ENCODE data around the gene ZBTB7A.

ZBTB7A gene

GRCh38 chr19:4108767-4109625, 42.3 kb upstream of the ZBTB7A start:
- no peak overlapping the region for H4K8ac ChIP-seq (ENCODE audit: low read depth, low read length)
- H3K14ac ChIP-seq (ENCODE audit: low read length), result no peak overlapping the region
- H2BK5ac ChIP-seq (ENCODE audit: low read length), result no peak overlapping the region
- H3K9ac ChIP-seq (ENCODE audit: low read depth, low read length, poor library complexity), result peak overlapping the region; percentile 34
- H3K4me3 ChIP-seq (ENCODE audit: low read length in 2 of 2), result no peak overlapping the region
- WGBS, 2 donors (ENCODE audit: extremely low coverage in 2 of 2, insufficient read length in 2 of 2, insufficient replicate concordance in 1 of 2), result no CpG with 5 or more reads among the region's 35 CpGs
- H3K4ac ChIP-seq (ENCODE audit: low read length), result no peak overlapping the region
- H2AFZ ChIP-seq (ENCODE audit: low read length), result no peak overlapping the region
- no peak overlapping the region for H3K23ac ChIP-seq (ENCODE audit: low read depth, low read length, poor library complexity)
- H4K91ac ChIP-seq (ENCODE audit: low read depth, low read length, poor library complexity), result no peak overlapping the region
- H3K36me3 ChIP-seq (replicated peaks in 1 of 2; ENCODE audit: control insufficient read depth in 2 of 2, insufficient read depth in 2 of 2, low read length in 2 of 2), result peaks cover 60 to 88% of the 10 kb centered on the region in 2 donors
- H3K18ac ChIP-seq (ENCODE audit: low read length), result no peak overlapping the region
- H2AK5ac ChIP-seq (ENCODE audit: low read depth, low read length), result no peak overlapping the region
- no peak overlapping the region for H2BK120ac ChIP-seq (ENCODE audit: low read depth, low read length)
- H3K79me1 ChIP-seq (ENCODE audit: low read depth, low read length), result peaks cover 9% of the 10 kb centered on the region
- no peaks in the 10 kb centered on the region for H3K9me3 ChIP-seq (replicated peaks in 1 of 2; ENCODE audit: control insufficient read depth in 2 of 2, insufficient read depth in 1 of 2, low read depth in 1 of 2, low read length in 2 of 2)
- no peaks in the 10 kb centered on the region for H3K4me1 ChIP-seq (ENCODE audit: control insufficient read depth in 2 of 2, insufficient read depth in 1 of 2, low read depth in 1 of 2, low read length in 2 of 2)
- DNase-seq (ENCODE audit: low spot score), result no peak
- H2BK15ac ChIP-seq (ENCODE audit: low read length), result no peak overlapping the region
- H2BK12ac ChIP-seq (ENCODE audit: low read length), result no peak overlapping the region
- no peak overlapping the region for H3K27ac ChIP-seq (replicated peaks; ENCODE audit: low read length)
- no peak overlapping the region for H3K4me2 ChIP-seq (ENCODE audit: insufficient read depth, low read length, poor library complexity, severe bottlenecking)
- no peaks in the 10 kb centered on the region for H3K27me3 ChIP-seq (ENCODE audit: control insufficient read depth in 3 of 3, insufficient read depth in 3 of 3, low read depth in 1 of 3, low read length in 3 of 3)

GRCh38 chr19:4103080-4103433, 36.4 kb upstream of the ZBTB7A start:
- no peak overlapping the region for H3K27ac ChIP-seq (replicated peaks; ENCODE audit: low read length)
- no peak overlapping the region for H3K9ac ChIP-seq (ENCODE audit: low read depth, low read length, poor library complexity)
- no peaks in the 10 kb centered on the region for H3K9me3 ChIP-seq (replicated peaks in 1 of 2; ENCODE audit: control insufficient read depth in 2 of 2, insufficient read depth in 1 of 2, low read depth in 1 of 2, low read length in 2 of 2)
- no peak for DNase-seq (ENCODE audit: low spot score)
- H3K4me2 ChIP-seq (ENCODE audit: insufficient read depth, low read length, poor library complexity, severe bottlenecking), result no peak overlapping the region
- H3K27me3 ChIP-seq (ENCODE audit: control insufficient read depth in 3 of 3, insufficient read depth in 3 of 3, low read depth in 1 of 3, low read length in 3 of 3), result no peaks in the 10 kb centered on the region
- H2BK15ac ChIP-seq (ENCODE audit: low read length), result no peak overlapping the region
- H3K79me1 ChIP-seq (ENCODE audit: low read depth, low read length), result peaks cover 4% of the 10 kb centered on the region
- H2BK120ac ChIP-seq (ENCODE audit: low read depth, low read length), result no peak overlapping the region
- H3K4ac ChIP-seq (ENCODE audit: low read length), result no peak overlapping the region
- peak overlapping the region; percentile 20 for H3K23ac ChIP-seq (ENCODE audit: low read depth, low read length, poor library complexity)
- no peak overlapping the region for H3K14ac ChIP-seq (ENCODE audit: low read length)
- H2AFZ ChIP-seq (ENCODE audit: low read length), result no peak overlapping the region
- H2BK5ac ChIP-seq (ENCODE audit: low read length), result no peak overlapping the region
- H3K4me1 ChIP-seq (ENCODE audit: control insufficient read depth in 2 of 2, insufficient read depth in 1 of 2, low read depth in 1 of 2, low read length in 2 of 2), result no peaks in the 10 kb centered on the region
- no peak overlapping the region for H3K18ac ChIP-seq (ENCODE audit: low read length)
- peaks cover 54 to 89% of the 10 kb centered on the region in 2 donors for H3K36me3 ChIP-seq (replicated peaks in 1 of 2; ENCODE audit: control insufficient read depth in 2 of 2, insufficient read depth in 2 of 2, low read length in 2 of 2)
- H2BK12ac ChIP-seq (ENCODE audit: low read length), result no peak overlapping the region
- no peak overlapping the region for H3K4me3 ChIP-seq (ENCODE audit: low read length in 2 of 2)
- no peak overlapping the region for H4K8ac ChIP-seq (ENCODE audit: low read depth, low read length)
- no CpG with 5 or more reads among the region's 9 CpGs for WGBS, 2 donors (ENCODE audit: extremely low coverage in 2 of 2, insufficient read length in 2 of 2, insufficient replicate concordance in 1 of 2)
- no peak overlapping the region for H2AK5ac ChIP-seq (ENCODE audit: low read depth, low read length)
- H4K91ac ChIP-seq (ENCODE audit: low read depth, low read length, poor library complexity), result no peak overlapping the region

- no peak for DNase-seq (ENCODE audit: low spot score)
- no peak overlapping the region for H3K18ac ChIP-seq (ENCODE audit: low read length)
- H3K4me2 ChIP-seq (ENCODE audit: insufficient read depth, low read length, poor library complexity, severe bottlenecking), result no peak overlapping the region
- no peaks in the 10 kb centered on the region for H3K27me3 ChIP-seq (ENCODE audit: control insufficient read depth in 3 of 3, insufficient read depth in 3 of 3, low read depth in 1 of 3, low read length in 3 of 3)
- no peak overlapping the region for H2BK120ac ChIP-seq (ENCODE audit: low read depth, low read length)
- peak overlapping the region; percentile 20 for H3K23ac ChIP-seq (ENCODE audit: low read depth, low read length, poor library complexity)
- H3K27ac ChIP-seq (replicated peaks; ENCODE audit: low read length), result no peak overlapping the region
- H4K8ac ChIP-seq (ENCODE audit: low read depth, low read length), result no peak overlapping the region
- peaks cover 3% of the 10 kb centered on the region for H3K79me1 ChIP-seq (ENCODE audit: low read depth, low read length)
- no peak overlapping the region for H3K4me3 ChIP-seq (ENCODE audit: low read length in 2 of 2)
- H2BK12ac ChIP-seq (ENCODE audit: low read length), result peak overlapping the region; percentile 41
- WGBS, 2 donors (ENCODE audit: extremely low coverage in 2 of 2, insufficient read length in 2 of 2, insufficient replicate concordance in 1 of 2), result no CpG with 5 or more reads among the region's 53 CpGs
- no peak overlapping the region for H3K4ac ChIP-seq (ENCODE audit: low read length)
- no peak overlapping the region for H2BK15ac ChIP-seq (ENCODE audit: low read length)
- H2AFZ ChIP-seq (ENCODE audit: low read length), result no peak overlapping the region
- no peaks in the 10 kb centered on the region for H3K9me3 ChIP-seq (replicated peaks in 1 of 2; ENCODE audit: control insufficient read depth in 2 of 2, insufficient read depth in 1 of 2, low read depth in 1 of 2, low read length in 2 of 2)
- no peak overlapping the region for H2BK5ac ChIP-seq (ENCODE audit: low read length)
- H3K4me1 ChIP-seq (ENCODE audit: control insufficient read depth in 2 of 2, insufficient read depth in 1 of 2, low read depth in 1 of 2, low read length in 2 of 2), result no peaks in the 10 kb centered on the region
- H3K14ac ChIP-seq (ENCODE audit: low read length), result no peak overlapping the region
- no peak overlapping the region for H2AK5ac ChIP-seq (ENCODE audit: low read depth, low read length)
- peaks cover 52 to 89% of the 10 kb centered on the region in 2 donors for H3K36me3 ChIP-seq (replicated peaks in 1 of 2; ENCODE audit: control insufficient read depth in 2 of 2, insufficient read depth in 2 of 2, low read length in 2 of 2)
- H3K9ac ChIP-seq (ENCODE audit: low read depth, low read length, poor library complexity), result no peak overlapping the region
- no peak overlapping the region for H4K91ac ChIP-seq (ENCODE audit: low read depth, low read length, poor library complexity)
Measured at GRCh38 chr19:4102339-4103079, 35.8 kb upstream of the ZBTB7A start.

GRCh38 chr19:4101496-4101770, 34.7 kb upstream of the ZBTB7A start:
- H3K4me3 ChIP-seq (ENCODE audit: low read length in 2 of 2), result no peak overlapping the region
- peaks cover 0 to 2% of the 10 kb centered on the region in 2 donors for H3K9me3 ChIP-seq (replicated peaks in 1 of 2; ENCODE audit: control insufficient read depth in 2 of 2, insufficient read depth in 1 of 2, low read depth in 1 of 2, low read length in 2 of 2)
- no peaks in the 10 kb centered on the region for H3K79me1 ChIP-seq (ENCODE audit: low read depth, low read length)
- H2AK5ac ChIP-seq (ENCODE audit: low read depth, low read length), result no peak overlapping the region
- H3K4me2 ChIP-seq (ENCODE audit: insufficient read depth, low read length, poor library complexity, severe bottlenecking), result no peak overlapping the region
- no peak overlapping the region for H3K27ac ChIP-seq (replicated peaks; ENCODE audit: low read length)
- no peak overlapping the region for H3K23ac ChIP-seq (ENCODE audit: low read depth, low read length, poor library complexity)
- no peaks in the 10 kb centered on the region for H3K4me1 ChIP-seq (ENCODE audit: control insufficient read depth in 2 of 2, insufficient read depth in 1 of 2, low read depth in 1 of 2, low read length in 2 of 2)
- H3K4ac ChIP-seq (ENCODE audit: low read length), result no peak overlapping the region
- H2AFZ ChIP-seq (ENCODE audit: low read length), result no peak overlapping the region
- no peak overlapping the region for H2BK120ac ChIP-seq (ENCODE audit: low read depth, low read length)
- no peak overlapping the region for H3K9ac ChIP-seq (ENCODE audit: low read depth, low read length, poor library complexity)
- H4K91ac ChIP-seq (ENCODE audit: low read depth, low read length, poor library complexity), result no peak overlapping the region
- H3K14ac ChIP-seq (ENCODE audit: low read length), result peak overlapping the region; percentile 31
- H3K36me3 ChIP-seq (replicated peaks in 1 of 2; ENCODE audit: control insufficient read depth in 2 of 2, insufficient read depth in 2 of 2, low read length in 2 of 2), result peaks cover 49 to 91% of the 10 kb centered on the region in 2 donors
- H2BK15ac ChIP-seq (ENCODE audit: low read length), result no peak overlapping the region
- no peak overlapping the region for H3K18ac ChIP-seq (ENCODE audit: low read length)
- no peak for DNase-seq (ENCODE audit: low spot score)
- H3K27me3 ChIP-seq (ENCODE audit: control insufficient read depth in 3 of 3, insufficient read depth in 3 of 3, low read depth in 1 of 3, low read length in 3 of 3), result no peaks in the 10 kb centered on the region
- H4K8ac ChIP-seq (ENCODE audit: low read depth, low read length), result peak overlapping the region; percentile 17
- peak overlapping the region; percentile 53 for H2BK5ac ChIP-seq (ENCODE audit: low read length)
- peak overlapping the region; percentile 73 for H2BK12ac ChIP-seq (ENCODE audit: low read length)
- WGBS, 2 donors (ENCODE audit: extremely low coverage in 2 of 2, insufficient read length in 2 of 2, insufficient replicate concordance in 1 of 2), result no CpG with 5 or more reads among the region's 10 CpGs
